NT2/D1 (cell line): Measurements from ENCODE around the gene C17orf67.

Experiments
- DNase-seq: peaks from one replicate; pipeline ENCODE4 v3.0.0-alpha.2; 2011; ENCODE audit warnings: low read depth, low spot score
- H3K27me3 ChIP-seq: 2 replicates; pipeline ENCODE4 v1.6.0; 2011; ENCODE audit warnings: mild to moderate bottlenecking; ENCODE audit not compliant: insufficient read length, insufficient read depth
- H3K36me3 ChIP-seq: 2 replicates; pipeline ENCODE4 v1.6.1; 2011; ENCODE audit warnings: mild to moderate bottlenecking, low read length, mixed read lengths; ENCODE audit not compliant: insufficient read depth, insufficient read length
- H3K4me1 ChIP-seq: 2 replicates; pipeline ENCODE4 v1.5.1; 2011; ENCODE audit not compliant: insufficient read depth, insufficient read length
- H3K4me3 ChIP-seq: 2 replicates; pipeline ENCODE4 v1.5.1; 2011; ENCODE audit warnings: low read depth; ENCODE audit not compliant: insufficient read length
- H3K9ac ChIP-seq: 2 replicates; pipeline ENCODE4 v1.6.0; 2011; ENCODE audit warnings: low read depth; ENCODE audit not compliant: insufficient read length
- H3K9me3 ChIP-seq: 2 replicates; pipeline ENCODE4 v1.5.1; 2011; ENCODE audit warnings: mild to moderate bottlenecking, low read length; ENCODE audit not compliant: insufficient read depth
- SUZ12 ChIP-seq: IDR thresholded peaks from 2 replicates; pipeline ENCODE4 v1.6.1; 2011; ENCODE audit not compliant: insufficient read length, insufficient read depth; ENCODE audit errors: extremely low read depth
- YY1 ChIP-seq: IDR thresholded peaks from 2 replicates; pipeline ENCODE4 v1.6.1; 2011; ENCODE audit not compliant: insufficient read length, insufficient read depth
- ZNF274 ChIP-seq: IDR thresholded peaks from 2 replicates; pipeline ENCODE4 v1.6.1; 2011; ENCODE audit warnings: mild to moderate bottlenecking, low read depth, low read length

Gene C17orf67

DNA sequence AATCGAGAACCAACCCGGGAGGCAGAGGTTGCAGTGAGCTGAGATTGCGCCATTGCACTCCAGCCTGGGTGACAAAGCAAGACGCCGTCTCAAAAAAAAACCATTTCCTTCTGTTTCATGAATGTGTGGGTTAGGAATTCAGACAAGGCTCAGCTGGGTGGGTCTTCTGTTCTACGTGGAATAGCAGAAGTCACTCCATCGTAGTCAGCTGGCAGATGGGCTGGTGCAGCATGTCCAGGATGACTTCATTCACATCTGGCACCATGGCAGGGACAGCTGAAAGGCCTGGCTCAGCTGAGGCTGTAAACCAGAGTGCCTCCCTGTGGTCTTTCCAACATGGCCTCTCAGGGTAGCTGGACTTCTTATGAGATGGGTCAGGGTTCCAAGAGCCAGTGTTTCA is 89.0 kb downstream of the C17orf67 start:
- H3K9ac ChIP-seq, result no peak overlapping the region
- H3K9me3 ChIP-seq, result peaks cover 15% of the 10 kb centered on the region; the same call in 1 of the 2 replicates
- TF ChIP-seq SUZ12 (no peak), ZNF274 (no peak), YY1 (no peak)
- H3K27me3 ChIP-seq, result no peaks in the 10 kb centered on the region
- peaks cover 7% of the 10 kb centered on the region for H3K4me1 ChIP-seq
- H3K36me3 ChIP-seq, result no peaks in the 10 kb centered on the region
- DNase-seq, result no peak
- H3K4me3 ChIP-seq, result no peak overlapping the region

DNA sequence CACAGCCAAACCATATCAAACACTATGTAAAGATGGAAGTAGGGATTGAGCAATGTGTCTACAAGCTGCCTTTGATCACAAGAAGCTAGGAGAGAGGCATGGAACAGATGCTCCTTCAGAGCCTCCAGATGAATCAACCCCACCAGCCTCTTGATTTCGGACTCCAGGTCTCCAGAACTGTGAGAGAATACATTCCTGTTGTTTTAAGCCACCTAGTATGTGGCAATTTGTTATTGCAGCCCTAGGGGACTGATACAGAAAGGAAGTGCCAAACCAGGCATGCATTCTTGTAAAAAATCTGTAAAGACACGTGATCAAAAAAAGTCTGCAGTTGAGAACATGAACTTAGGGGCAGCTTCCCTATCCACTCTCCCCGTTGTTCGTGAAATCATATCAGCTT is 91.1 kb downstream of the C17orf67 start:
- no peak for DNase-seq
- TF ChIP-seq SUZ12, result no peak
- no peak for TF ChIP-seq YY1
- TF ChIP-seq ZNF274, result no peak
- Histone ChIP-seq H3K4me1 (peaks cover 7% of the 10 kb centered on the region), H3K9me3 (peaks cover 15% of the 10 kb centered on the region; the same call in 1 of the 2 replicates), H3K27me3 (no peaks in the 10 kb centered on the region), H3K9ac (no peak overlapping the region), H3K36me3 (no peaks in the 10 kb centered on the region), H3K4me3 (no peak overlapping the region)
